ENCODE data around the gene PKD1L1. TPM values are rescaled to one million over a fixed set of nuclear protein-coding genes. Genes with fewer than 3 reads are reported as not detected.

Gene PKD1L1
- total and polyA plus RNA-seq, 7 donors, result 0.16 to 1.2 (median 0.63) TPM; not detected in 1

- 73 to 82% methylated on average over 9 of the region's 9 CpGs for WGBS, 2 donors
- TF ChIP-seq POLR2A (IDR thresholded peaks at IDR 0.05), result no peak
- TF ChIP-seq EP300 (IDR thresholded peaks at IDR 0.05), result peak in 2 of 4 donors; percentile 37 to 61
- TF ChIP-seq POLR2AphosphoS5 (IDR thresholded peaks at IDR 0.05), result peak in 1 of 4 donors; percentile 69
- Histone ChIP-seq H3K9me3 (no peaks in the 10 kb centered on the region), H3K4me1 (no peaks in the 10 kb centered on the region), H3K27me3 (no peaks in the 10 kb centered on the region), H3K36me3 (no peaks in the 10 kb centered on the region), H3K27ac (peak overlapping the region; percentile 49 to 73 (median 52)), H3K4me3 (no peak overlapping the region)
- intact Hi-C loops (cut with DNase I), result no loop called here
- DNase-seq, result no peak
Observed at GRCh38 chr7:47941136-47941844, 7.0 kb downstream of the PKD1L1 start.

- H3K36me3 ChIP-seq, result no peaks in the 10 kb centered on the region
- H3K9me3 ChIP-seq, result no peaks in the 10 kb centered on the region
- H3K27ac ChIP-seq, result peak overlapping the region; percentile 49 to 73 (median 52)
- no peak for DNase-seq
- no peaks in the 10 kb centered on the region for H3K4me1 ChIP-seq
- WGBS, 2 donors, result 22 to 65% methylated on average over 14 of the region's 14 CpGs
- TF ChIP-seq EP300 (IDR thresholded peaks at IDR 0.05) (no peak), POLR2A (IDR thresholded peaks at IDR 0.05) (no peak), POLR2AphosphoS5 (IDR thresholded peaks at IDR 0.05) (no peak)
- TF ChIP-seq, protein P1, sequence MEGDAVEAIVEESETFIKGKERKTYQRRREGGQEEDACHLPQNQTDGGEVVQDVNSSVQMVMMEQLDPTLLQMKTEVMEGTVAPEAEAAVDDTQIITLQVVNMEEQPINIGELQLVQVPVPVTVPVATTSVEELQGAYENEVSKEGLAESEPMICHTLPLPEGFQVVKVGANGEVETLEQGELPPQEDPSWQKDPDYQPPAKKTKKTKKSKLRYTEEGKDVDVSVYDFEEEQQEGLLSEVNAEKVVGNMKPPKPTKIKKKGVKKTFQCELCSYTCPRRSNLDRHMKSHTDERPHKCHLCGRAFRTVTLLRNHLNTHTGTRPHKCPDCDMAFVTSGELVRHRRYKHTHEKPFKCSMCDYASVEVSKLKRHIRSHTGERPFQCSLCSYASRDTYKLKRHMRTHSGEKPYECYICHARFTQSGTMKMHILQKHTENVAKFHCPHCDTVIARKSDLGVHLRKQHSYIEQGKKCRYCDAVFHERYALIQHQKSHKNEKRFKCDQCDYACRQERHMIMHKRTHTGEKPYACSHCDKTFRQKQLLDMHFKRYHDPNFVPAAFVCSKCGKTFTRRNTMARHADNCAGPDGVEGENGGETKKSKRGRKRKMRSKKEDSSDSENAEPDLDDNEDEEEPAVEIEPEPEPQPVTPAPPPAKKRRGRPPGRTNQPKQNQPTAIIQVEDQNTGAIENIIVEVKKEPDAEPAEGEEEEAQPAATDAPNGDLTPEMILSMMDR (IDR thresholded peaks at IDR 0.05), result no peak
- intact Hi-C loops (cut with DNase I), result no loop called here
- H3K4me3 ChIP-seq, result no peak overlapping the region
- no peaks in the 10 kb centered on the region for H3K27me3 ChIP-seq
Observed at GRCh38 chr7:47940088-47941013, 7.9 kb downstream of the PKD1L1 start.

DNA sequence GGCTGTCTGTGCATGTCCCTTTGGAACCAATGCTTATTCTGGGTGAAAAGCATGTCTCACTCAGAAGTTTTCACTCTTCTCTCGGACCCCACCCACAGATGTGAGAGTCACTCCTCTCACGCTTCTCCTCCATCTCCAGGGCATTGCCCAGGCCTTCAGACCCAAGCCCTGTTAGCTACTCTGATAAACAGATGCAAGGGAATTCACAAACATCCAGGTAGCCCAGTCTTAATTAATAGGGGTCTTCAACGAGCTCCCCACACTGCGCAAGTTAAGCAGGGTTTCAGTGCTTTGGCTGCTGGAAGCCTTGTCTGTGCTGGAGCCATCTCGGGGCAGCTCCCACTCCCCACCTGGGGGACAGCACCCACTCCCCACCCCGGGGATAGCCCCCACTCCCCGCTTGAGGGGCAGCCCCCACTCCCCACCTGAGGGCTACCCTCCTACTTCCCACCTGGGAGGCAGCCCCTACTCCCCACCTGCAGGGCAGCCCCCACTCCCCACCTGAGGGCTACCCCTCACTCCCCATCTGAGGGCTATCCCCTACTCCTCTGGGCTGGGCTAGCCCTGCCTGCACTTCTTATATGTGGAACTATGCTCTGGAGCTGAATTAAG, 8.7 kb downstream of the PKD1L1 start:
- H3K4me1 ChIP-seq, result no peaks in the 10 kb centered on the region
- no peak overlapping the region for H3K4me3 ChIP-seq
- intact Hi-C loops (cut with DNase I), result no loop called here
- no peaks in the 10 kb centered on the region for H3K9me3 ChIP-seq
- no peaks in the 10 kb centered on the region for H3K27me3 ChIP-seq
- 94% methylated on average over 7 of the region's 7 CpGs for WGBS, 2 donors
- DNase-seq, result no peak
- H3K27ac ChIP-seq, result peak overlapping the region in 1 of 4 donors; percentile 73
- no peaks in the 10 kb centered on the region for H3K36me3 ChIP-seq
- TF ChIP-seq, protein P1 (IDR thresholded peaks at IDR 0.05), result no peak
- TF ChIP-seq POLR2AphosphoS5 (IDR thresholded peaks at IDR 0.05) (no peak), POLR2A (IDR thresholded peaks at IDR 0.05) (no peak), EP300 (IDR thresholded peaks at IDR 0.05) (no peak)

DNA sequence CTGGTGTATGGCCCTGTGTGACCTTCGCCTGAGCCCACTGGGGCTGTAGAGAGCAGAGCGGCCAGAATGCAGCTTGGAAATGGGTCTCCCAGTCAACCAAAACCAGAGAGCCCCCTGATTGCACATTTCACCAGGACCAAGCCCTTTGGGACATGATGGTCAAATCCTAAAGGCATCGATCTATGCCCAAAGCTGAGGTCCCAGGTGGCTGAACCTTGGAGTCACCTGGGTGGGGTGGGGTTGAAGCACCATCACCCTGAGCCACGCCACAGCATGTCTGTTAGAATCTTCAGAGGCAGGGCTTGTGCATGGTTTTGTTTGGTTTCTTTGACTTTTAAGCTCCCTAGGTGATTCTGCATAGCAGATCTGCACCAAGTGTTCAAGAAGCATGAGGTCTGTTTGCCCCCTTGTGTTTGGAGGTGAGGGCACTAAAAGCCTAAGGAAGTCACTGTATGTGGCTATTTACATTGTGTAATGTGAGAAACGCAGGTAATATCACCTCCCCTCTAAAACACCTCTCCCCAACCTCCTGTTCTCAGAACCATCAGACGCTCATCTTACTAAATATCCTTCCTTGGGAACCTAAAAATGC, 9.6 kb downstream of the PKD1L1 start:
- Histone ChIP-seq H3K36me3 (no peaks in the 10 kb centered on the region), H3K4me3 (no peak overlapping the region), H3K27me3 (no peaks in the 10 kb centered on the region), H3K4me1 (no peaks in the 10 kb centered on the region), H3K27ac (no peak overlapping the region), H3K9me3 (no peaks in the 10 kb centered on the region)
- 86 to 87% methylated on average over 6 of the region's 6 CpGs for WGBS, 2 donors
- DNase-seq, result no peak
- intact Hi-C loops (cut with DNase I), result no loop called here
- TF ChIP-seq POLR2AphosphoS5 (IDR thresholded peaks at IDR 0.05) (no peak), EP300 (IDR thresholded peaks at IDR 0.05) (no peak), POLR2A (IDR thresholded peaks at IDR 0.05) (no peak)
- TF ChIP-seq, protein P1 (IDR thresholded peaks at IDR 0.05), result no peak

Data from sigmoid colon (tissue), 7 donors.